ENCODE results near the gene RAB27B.
"Not testable (repeated sequence)": the region's sequence is repeated elsewhere in the genome, so short reads cannot be mapped to it uniquely, and the experiment has no call there.

Gene RAB27B

DNA sequence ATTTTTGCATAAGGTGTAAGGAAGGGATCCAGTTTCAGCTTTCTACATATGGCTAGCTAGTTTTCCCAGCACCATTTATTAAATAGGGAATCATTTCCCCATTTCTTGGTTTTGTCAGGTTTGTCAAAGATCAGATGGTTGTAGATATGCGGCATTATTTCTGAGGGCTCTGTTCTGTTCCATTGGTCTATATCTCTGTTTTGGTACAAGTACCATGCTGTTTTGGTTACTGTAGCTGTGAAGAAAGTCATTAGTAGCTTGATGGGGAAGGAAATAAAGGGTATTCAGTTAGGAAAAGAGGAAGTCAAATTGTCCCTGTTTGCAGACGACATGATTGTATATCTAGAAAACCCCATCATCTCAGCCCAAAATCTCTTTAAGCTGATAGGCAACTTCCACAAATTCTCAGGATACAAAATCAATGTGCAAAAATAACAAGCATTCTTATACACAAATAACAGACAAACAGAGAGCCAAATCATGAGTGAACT, 7.4 kb upstream of the RAB27B start:
- peak; percentile 66 for TF ChIP-seq SPI1 (IDR thresholded peaks at IDR 0.05; ENCODE audit: borderline replicate concordance, low read depth)
- 0 out of 2 replicates have a peak overlapping the region, but pooled peaks have one; percentile 27 for H3K27ac ChIP-seq (replicated peaks)
- not testable (repeated sequence) for H3K27me3 ChIP-seq (ENCODE audit: insufficient read depth, poor library complexity, severe bottlenecking); DNase-seq (ENCODE audit: low read depth in 1 of 2, low spot score in 1 of 2); H3K4me3 ChIP-seq (replicated peaks; ENCODE audit: insufficient read depth, low read length)

- Histone ChIP-seq H3K27ac (replicated peaks) (no peak overlapping the region), H3K4me3 (replicated peaks; ENCODE audit: insufficient read depth, low read length) (no peak overlapping the region), H3K27me3 (ENCODE audit: insufficient read depth, poor library complexity, severe bottlenecking) (peaks cover 17% of the 10 kb centered on the region)
- TF ChIP-seq, protein P1, sequence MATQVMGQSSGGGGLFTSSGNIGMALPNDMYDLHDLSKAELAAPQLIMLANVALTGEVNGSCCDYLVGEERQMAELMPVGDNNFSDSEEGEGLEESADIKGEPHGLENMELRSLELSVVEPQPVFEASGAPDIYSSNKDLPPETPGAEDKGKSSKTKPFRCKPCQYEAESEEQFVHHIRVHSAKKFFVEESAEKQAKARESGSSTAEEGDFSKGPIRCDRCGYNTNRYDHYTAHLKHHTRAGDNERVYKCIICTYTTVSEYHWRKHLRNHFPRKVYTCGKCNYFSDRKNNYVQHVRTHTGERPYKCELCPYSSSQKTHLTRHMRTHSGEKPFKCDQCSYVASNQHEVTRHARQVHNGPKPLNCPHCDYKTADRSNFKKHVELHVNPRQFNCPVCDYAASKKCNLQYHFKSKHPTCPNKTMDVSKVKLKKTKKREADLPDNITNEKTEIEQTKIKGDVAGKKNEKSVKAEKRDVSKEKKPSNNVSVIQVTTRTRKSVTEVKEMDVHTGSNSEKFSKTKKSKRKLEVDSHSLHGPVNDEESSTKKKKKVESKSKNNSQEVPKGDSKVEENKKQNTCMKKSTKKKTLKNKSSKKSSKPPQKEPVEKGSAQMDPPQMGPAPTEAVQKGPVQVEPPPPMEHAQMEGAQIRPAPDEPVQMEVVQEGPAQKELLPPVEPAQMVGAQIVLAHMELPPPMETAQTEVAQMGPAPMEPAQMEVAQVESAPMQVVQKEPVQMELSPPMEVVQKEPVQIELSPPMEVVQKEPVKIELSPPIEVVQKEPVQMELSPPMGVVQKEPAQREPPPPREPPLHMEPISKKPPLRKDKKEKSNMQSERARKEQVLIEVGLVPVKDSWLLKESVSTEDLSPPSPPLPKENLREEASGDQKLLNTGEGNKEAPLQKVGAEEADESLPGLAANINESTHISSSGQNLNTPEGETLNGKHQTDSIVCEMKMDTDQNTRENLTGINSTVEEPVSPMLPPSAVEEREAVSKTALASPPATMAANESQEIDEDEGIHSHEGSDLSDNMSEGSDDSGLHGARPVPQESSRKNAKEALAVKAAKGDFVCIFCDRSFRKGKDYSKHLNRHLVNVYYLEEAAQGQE (IDR thresholded peaks at IDR 0.05; ENCODE audit: insufficient replicate concordance, low read depth): no peak
- no peak for TF ChIP-seq SPI1 (IDR thresholded peaks at IDR 0.05; ENCODE audit: borderline replicate concordance, low read depth)
- no peak for TF ChIP-seq CTCF (IDR thresholded peaks at IDR 0.05; ENCODE audit: insufficient read depth, low read length)
- TF ChIP-seq POLR2AphosphoS5 (IDR thresholded peaks at IDR 0.05; ENCODE audit: low read depth): no peak
- TF ChIP-seq GABPA (IDR thresholded peaks at IDR 0.05; ENCODE audit: low read depth): no peak
- DNase-seq (ENCODE audit: low read depth in 1 of 2, low spot score in 1 of 2): no peak
Measured at GRCh38 chr18:54822872-54823845, 5.1 kb upstream of the RAB27B start.

DNA sequence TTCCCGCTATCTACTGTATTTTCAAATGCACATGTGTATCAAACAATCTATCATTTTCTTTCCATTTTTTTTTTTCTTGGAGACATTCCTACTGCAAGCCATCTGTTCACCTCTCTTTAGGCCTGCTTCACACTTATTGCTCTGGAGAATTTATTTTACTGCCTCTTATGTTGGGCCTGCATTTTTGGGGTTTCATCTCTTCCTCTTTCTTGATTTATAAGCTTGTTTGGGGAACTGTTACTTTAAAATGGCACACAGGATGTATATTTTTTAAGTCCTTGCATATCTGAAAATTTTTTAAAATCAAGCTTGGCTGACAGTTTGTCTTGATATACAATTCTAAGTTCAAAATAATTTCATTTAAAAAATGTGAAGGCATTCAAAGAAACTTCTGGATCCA, 3.5 kb upstream of the RAB27B start:
- H3K27me3 ChIP-seq (ENCODE audit: insufficient read depth, poor library complexity, severe bottlenecking): peaks cover 32% of the 10 kb centered on the region
- no peak overlapping the region for H3K4me3 ChIP-seq (replicated peaks; ENCODE audit: insufficient read depth, low read length)
- no peak for DNase-seq (ENCODE audit: low read depth in 1 of 2, low spot score in 1 of 2)
- TF ChIP-seq POLR2AphosphoS5 (IDR thresholded peaks at IDR 0.05; ENCODE audit: low read depth) (no peak), GABPA (IDR thresholded peaks at IDR 0.05; ENCODE audit: low read depth) (no peak), CTCF (IDR thresholded peaks at IDR 0.05; ENCODE audit: insufficient read depth, low read length) (no peak), SPI1 (IDR thresholded peaks at IDR 0.05; ENCODE audit: borderline replicate concordance, low read depth) (no peak)
- TF ChIP-seq, protein P1 (IDR thresholded peaks at IDR 0.05; ENCODE audit: insufficient replicate concordance, low read depth): no peak
- no peak overlapping the region for H3K27ac ChIP-seq (replicated peaks)

- Histone ChIP-seq H3K27me3 (ENCODE audit: insufficient read depth, poor library complexity, severe bottlenecking) (peaks cover 32% of the 10 kb centered on the region), H3K4me3 (replicated peaks; ENCODE audit: insufficient read depth, low read length) (no peak overlapping the region), H3K27ac (replicated peaks) (no peak overlapping the region)
- TF ChIP-seq, protein P1 (IDR thresholded peaks at IDR 0.05; ENCODE audit: insufficient replicate concordance, low read depth): no peak
- TF ChIP-seq POLR2AphosphoS5 (IDR thresholded peaks at IDR 0.05; ENCODE audit: low read depth) (no peak), SPI1 (IDR thresholded peaks at IDR 0.05; ENCODE audit: borderline replicate concordance, low read depth) (no peak), GABPA (IDR thresholded peaks at IDR 0.05; ENCODE audit: low read depth) (no peak), CTCF (IDR thresholded peaks at IDR 0.05; ENCODE audit: insufficient read depth, low read length) (no peak)
- DNase-seq (ENCODE audit: low read depth in 1 of 2, low spot score in 1 of 2): no peak
Measured at GRCh38 chr18:54825601-54826344, 2.5 kb upstream of the RAB27B start.
